SU-DHL-6 (cell line): ENCODE results near the gene ECD.

Source experiments
- EZH2phosphoT487 ChIP-seq: fragments of 200-600 bp; sonication (generic), shearing (Covaris generic); conservative IDR thresholded peaks from 2 replicates; pipeline ENCODE4 v1.6.1; 2018; ENCODE audit warnings: mild to moderate bottlenecking, antibody characterized with exemption, low read length, moderate library complexity, mixed read lengths
- TF ChIP-seq, protein P1 (sequence below): fragments of 200-600 bp; sonication (generic); IDR thresholded peaks from one replicate; pipeline ENCODE4 v1.5.1; 2017; ENCODE audit warnings: antibody characterized with exemption, mild to moderate bottlenecking, low read length, moderate library complexity; ENCODE audit not compliant: insufficient read depth, poor library complexity, severe bottlenecking

DNA sequence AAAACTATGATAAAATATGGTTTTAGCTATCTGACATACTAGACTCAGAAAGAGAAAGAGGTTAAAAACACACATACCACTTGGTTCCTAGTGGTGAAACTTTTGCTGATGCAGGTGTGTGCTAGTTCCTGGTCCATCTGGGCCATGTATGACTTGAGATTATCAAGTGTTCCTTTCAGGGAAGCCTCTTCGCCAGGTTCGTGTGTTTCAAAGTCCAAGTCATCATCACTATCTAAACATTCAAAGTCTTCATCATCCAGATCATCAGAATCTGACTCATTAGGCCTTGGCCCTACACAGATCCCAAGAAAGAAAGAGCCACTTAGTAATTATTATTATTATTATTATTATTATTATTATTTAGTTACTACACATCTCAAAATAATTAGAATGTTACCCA is 31.2 kb downstream of the ECD start:
- TF ChIP-seq, protein P1, sequence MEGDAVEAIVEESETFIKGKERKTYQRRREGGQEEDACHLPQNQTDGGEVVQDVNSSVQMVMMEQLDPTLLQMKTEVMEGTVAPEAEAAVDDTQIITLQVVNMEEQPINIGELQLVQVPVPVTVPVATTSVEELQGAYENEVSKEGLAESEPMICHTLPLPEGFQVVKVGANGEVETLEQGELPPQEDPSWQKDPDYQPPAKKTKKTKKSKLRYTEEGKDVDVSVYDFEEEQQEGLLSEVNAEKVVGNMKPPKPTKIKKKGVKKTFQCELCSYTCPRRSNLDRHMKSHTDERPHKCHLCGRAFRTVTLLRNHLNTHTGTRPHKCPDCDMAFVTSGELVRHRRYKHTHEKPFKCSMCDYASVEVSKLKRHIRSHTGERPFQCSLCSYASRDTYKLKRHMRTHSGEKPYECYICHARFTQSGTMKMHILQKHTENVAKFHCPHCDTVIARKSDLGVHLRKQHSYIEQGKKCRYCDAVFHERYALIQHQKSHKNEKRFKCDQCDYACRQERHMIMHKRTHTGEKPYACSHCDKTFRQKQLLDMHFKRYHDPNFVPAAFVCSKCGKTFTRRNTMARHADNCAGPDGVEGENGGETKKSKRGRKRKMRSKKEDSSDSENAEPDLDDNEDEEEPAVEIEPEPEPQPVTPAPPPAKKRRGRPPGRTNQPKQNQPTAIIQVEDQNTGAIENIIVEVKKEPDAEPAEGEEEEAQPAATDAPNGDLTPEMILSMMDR: no peak
- TF ChIP-seq EZH2phosphoT487: no peak
